Measurements from ENCODE around the gene MAPKAP1. TPM values are rescaled to one million over a fixed set of nuclear protein-coding genes. Genes with fewer than 3 reads are reported as not detected.

MAPKAP1 gene
- total and polyA plus RNA-seq, 9 of the 15 experiments (the other 6 are each of a cell fraction or from before 2014, with no cell fraction given) = 2.6 to 82.1 (median 61.1) TPM

GRCh38 chr9:125541840-125542243 is 165.2 kb downstream of the MAPKAP1 start:
- H4K20me1 ChIP-seq (replicated peaks; ENCODE audit: control insufficient read depth, insufficient read depth, low read length) = no peaks in the 10 kb centered on the region
- peaks cover 6% of the 10 kb centered on the region; the same call in 2 of the 3 replicates for H3K36me3 ChIP-seq (ENCODE audit: control insufficient read depth, insufficient read depth, low read length)
- WGBS (ENCODE audit: insufficient coverage, low coverage, missing lambda C conversion rate) = 81% methylated on average over 12 of the region's 12 CpGs
- DNase-seq (ENCODE audit: extremely low read depth in 1 of 4, low spot score in 3 of 4) = no peak
- H3K27ac ChIP-seq (ENCODE audit: extremely low read depth, low read depth, low read length) = no peak overlapping the region
- no peaks in the 10 kb centered on the region for H3K79me2 ChIP-seq (ENCODE audit: control insufficient read depth, insufficient read depth, low read length)
- no peaks in the 10 kb centered on the region for H3K9me1 ChIP-seq (ENCODE audit: control insufficient read depth, insufficient read depth, low read length)
- in situ Hi-C loops (cut with MboI) = no loop called here
- ChIA-PET POLR2A (interaction anchor here (0.6 to 1.0 kb wide), 2 partner anchors 18 to 108 kb away, joined by 3 to 4 read pairs; no protein-coding TSS in a partner anchor), CTCF (ENCODE audit: low intra/inter-chr PET ratio) (no interaction called here)
- H3K27me3 ChIP-seq (ENCODE audit: control insufficient read depth in 2 of 2, insufficient read depth in 2 of 2, low read length in 2 of 2) = no peaks in the 10 kb centered on the region
- peaks cover 0 to 12% of the 10 kb centered on the region in 2 experiments; a peak in 2 of 5 replicates for H3K4me1 ChIP-seq (replicated peaks in 1 of 2; ENCODE audit: control insufficient read depth in 2 of 2, insufficient read depth in 2 of 2, low read length in 2 of 2)
- no peak overlapping the region for H3K4me2 ChIP-seq (ENCODE audit: insufficient read depth, low read length)
- H2AFZ ChIP-seq (ENCODE audit: low read depth, low read length) = no peak overlapping the region
- no peak overlapping the region for H3K9ac ChIP-seq (ENCODE audit: insufficient read depth in 1 of 2, low read depth in 2 of 2, low read length in 2 of 2)
- intact Hi-C loops (cut with micrococcal nuclease) = no loop called here
- no peak overlapping the region for H3K4me3 ChIP-seq
- no TSS peak for BruUV-seq (replicated peaks)
- no peaks in the 10 kb centered on the region for H3K9me3 ChIP-seq (replicated peaks; ENCODE audit: control insufficient read depth, insufficient read depth, low read depth, low read length)
- ATAC-seq = no peak
- TF ChIP-seq MTA1 (IDR thresholded peaks at IDR 0.05; ENCODE audit: borderline replicate concordance) (no peak), MBD1 (CRISPR knock-in tag; IDR thresholded peaks at IDR 0.05) (no peak), MCM7 (IDR thresholded peaks at IDR 0.05) (no peak), NFIC (IDR thresholded peaks at IDR 0.05) (peak; percentile 52; the same call in 1 of the 2 replicates), RUNX1 (IDR thresholded peaks at IDR 0.05; ENCODE audit: low read depth) (no peak), IRF1 (CRISPR knock-in tag; IDR thresholded peaks at IDR 0.05; ENCODE audit: borderline replicate concordance) (no peak), TEAD4 (IDR thresholded peaks at IDR 0.05; ENCODE audit: low read length) (no peak), TEAD4 (CRISPR knock-in tag; IDR thresholded peaks at IDR 0.05; ENCODE audit: borderline replicate concordance) (no peak), YBX1 (IDR thresholded peaks at IDR 0.05) (no peak)
- no peak for FAIRE-seq

Data from K562 (cell line).